ENCODE results near the gene UBE2D4.

Gene UBE2D4

DNA sequence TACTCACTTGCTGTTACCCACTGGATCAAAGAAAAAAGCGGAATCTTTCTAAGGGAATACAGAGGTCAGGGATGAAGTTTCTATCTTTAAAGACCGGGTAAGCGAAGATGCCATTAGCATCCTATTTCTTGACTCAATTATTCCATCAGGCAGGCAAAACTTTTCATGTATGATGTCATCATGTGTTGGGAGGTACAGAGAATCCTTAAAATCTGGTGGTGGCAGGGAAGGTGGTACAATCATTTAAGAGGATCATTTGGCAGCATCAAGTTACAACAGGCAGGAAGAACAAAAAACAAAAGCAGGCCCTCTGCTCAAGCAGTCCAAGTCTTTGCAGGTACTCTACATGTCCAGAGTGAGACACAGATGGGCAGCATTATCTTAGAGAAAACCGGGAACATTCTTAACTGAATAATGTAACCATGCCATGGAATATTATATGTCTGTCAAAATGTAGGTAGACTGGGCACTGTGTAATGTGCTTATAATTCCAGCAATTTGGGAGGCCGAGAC, 23.6 kb upstream of the UBE2D4 start:
- peaks cover 4% of the 10 kb centered on the region for H3K4me1 ChIP-seq (ENCODE audit: insufficient read depth, insufficient read length)
- no peak for TF ChIP-seq ZNF274 (IDR thresholded peaks at IDR 0.05; ENCODE audit: low read depth, low read length)
- no peak for TF ChIP-seq YY1 (IDR thresholded peaks at IDR 0.05; ENCODE audit: insufficient read depth, insufficient read length)
- TF ChIP-seq SUZ12 (IDR thresholded peaks at IDR 0.05; ENCODE audit: extremely low read depth, insufficient read depth, insufficient read length), result no peak
- H3K36me3 ChIP-seq (ENCODE audit: insufficient read depth, insufficient read length, low read length), result no peaks in the 10 kb centered on the region
- no peaks in the 10 kb centered on the region for H3K9me3 ChIP-seq (ENCODE audit: insufficient read depth, low read length)
- no peak overlapping the region for H3K4me3 ChIP-seq (ENCODE audit: insufficient read length, low read depth)
- no peak for DNase-seq (ENCODE audit: low read depth, low spot score)
- H3K9ac ChIP-seq (ENCODE audit: insufficient read length, low read depth), result no peak overlapping the region
- H3K27me3 ChIP-seq (ENCODE audit: insufficient read depth, insufficient read length), result peaks cover 2% of the 10 kb centered on the region

- Histone ChIP-seq H3K4me3 (ENCODE audit: insufficient read length, low read depth) (peak overlapping the region; percentile 25), H3K27me3 (ENCODE audit: insufficient read depth, insufficient read length) (peaks cover 14% of the 10 kb centered on the region), H3K9me3 (ENCODE audit: insufficient read depth, low read length) (no peaks in the 10 kb centered on the region), H3K9ac (ENCODE audit: insufficient read length, low read depth) (no peak overlapping the region), H3K36me3 (ENCODE audit: insufficient read depth, insufficient read length, low read length) (no peaks in the 10 kb centered on the region), H3K4me1 (ENCODE audit: insufficient read depth, insufficient read length) (peaks cover 4% of the 10 kb centered on the region)
- DNase-seq (ENCODE audit: low read depth, low spot score), result no peak
- TF ChIP-seq SUZ12 (IDR thresholded peaks at IDR 0.05; ENCODE audit: extremely low read depth, insufficient read depth, insufficient read length) (no peak), ZNF274 (IDR thresholded peaks at IDR 0.05; ENCODE audit: low read depth, low read length) (no peak), YY1 (IDR thresholded peaks at IDR 0.05; ENCODE audit: insufficient read depth, insufficient read length) (no peak)
Observed at GRCh38 chr7:43904533-43905208, 21.6 kb upstream of the UBE2D4 start.

- no peak for DNase-seq (ENCODE audit: low read depth, low spot score)
- peaks cover 14% of the 10 kb centered on the region for H3K27me3 ChIP-seq (ENCODE audit: insufficient read depth, insufficient read length)
- peaks cover 4% of the 10 kb centered on the region for H3K4me1 ChIP-seq (ENCODE audit: insufficient read depth, insufficient read length)
- H3K4me3 ChIP-seq (ENCODE audit: insufficient read length, low read depth), result peak overlapping the region; percentile 55
- no peaks in the 10 kb centered on the region for H3K36me3 ChIP-seq (ENCODE audit: insufficient read depth, insufficient read length, low read length)
- H3K9me3 ChIP-seq (ENCODE audit: insufficient read depth, low read length), result no peaks in the 10 kb centered on the region
- H3K9ac ChIP-seq (ENCODE audit: insufficient read length, low read depth), result peak overlapping the region; percentile 9
- TF ChIP-seq YY1 (IDR thresholded peaks at IDR 0.05; ENCODE audit: insufficient read depth, insufficient read length) (no peak), ZNF274 (IDR thresholded peaks at IDR 0.05; ENCODE audit: low read depth, low read length) (no peak), SUZ12 (IDR thresholded peaks at IDR 0.05; ENCODE audit: extremely low read depth, insufficient read depth, insufficient read length) (no peak)
Observed at GRCh38 chr7:43905209-43905946, 20.9 kb upstream of the UBE2D4 start.

DNA sequence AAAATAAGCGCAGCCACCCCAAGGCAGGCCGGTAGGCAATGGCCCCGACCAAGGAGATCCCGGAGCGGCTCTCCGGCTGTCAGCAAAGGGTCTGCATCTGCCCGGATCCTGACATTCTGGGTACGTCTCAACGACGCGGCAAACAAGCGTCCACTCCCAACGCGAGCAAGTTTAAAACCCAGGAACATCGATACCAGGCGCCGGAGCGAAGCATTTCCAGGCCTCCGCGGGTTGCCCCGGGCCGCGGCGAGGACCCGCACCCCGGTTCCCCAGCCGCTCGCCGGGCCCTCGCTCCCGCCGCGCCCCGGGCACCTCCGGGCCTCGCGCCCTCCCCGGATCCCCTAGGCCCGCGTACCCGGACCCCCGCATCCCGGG, 20.3 kb upstream of the UBE2D4 start:
- TF ChIP-seq ZNF274 (IDR thresholded peaks at IDR 0.05; ENCODE audit: low read depth, low read length) (no peak), SUZ12 (IDR thresholded peaks at IDR 0.05; ENCODE audit: extremely low read depth, insufficient read depth, insufficient read length) (no peak), YY1 (IDR thresholded peaks at IDR 0.05; ENCODE audit: insufficient read depth, insufficient read length) (no peak)
- Histone ChIP-seq H3K27me3 (ENCODE audit: insufficient read depth, insufficient read length) (peaks cover 14% of the 10 kb centered on the region), H3K9ac (ENCODE audit: insufficient read length, low read depth) (peak overlapping the region; percentile 78), H3K36me3 (ENCODE audit: insufficient read depth, insufficient read length, low read length) (no peaks in the 10 kb centered on the region), H3K4me1 (ENCODE audit: insufficient read depth, insufficient read length) (peaks cover 4% of the 10 kb centered on the region), H3K4me3 (ENCODE audit: insufficient read length, low read depth) (peak overlapping the region; percentile 55), H3K9me3 (ENCODE audit: insufficient read depth, low read length) (no peaks in the 10 kb centered on the region)
- DNase-seq (ENCODE audit: low read depth, low spot score), result no peak

- no peaks in the 10 kb centered on the region for H3K9me3 ChIP-seq (ENCODE audit: insufficient read depth, low read length)
- H3K27me3 ChIP-seq (ENCODE audit: insufficient read depth, insufficient read length), result peaks cover 14% of the 10 kb centered on the region
- no peak for DNase-seq (ENCODE audit: low read depth, low spot score)
- peak within 1 kb of the TSS; percentile 78 for H3K9ac ChIP-seq (ENCODE audit: insufficient read length, low read depth)
- no peaks in the 10 kb centered on the region for H3K36me3 ChIP-seq (ENCODE audit: insufficient read depth, insufficient read length, low read length)
- no peak for TF ChIP-seq SUZ12 (IDR thresholded peaks at IDR 0.05; ENCODE audit: extremely low read depth, insufficient read depth, insufficient read length)
- H3K4me3 ChIP-seq (ENCODE audit: insufficient read length, low read depth), result peak within 1 kb of the TSS; percentile 55
- no peaks in the 10 kb centered on the region for H3K4me1 ChIP-seq (ENCODE audit: insufficient read depth, insufficient read length)
Observed at GRCh38 chr7:43906331-43907010, 19.8 kb upstream of the UBE2D4 start, which contains the start of gene URGCP. Gene URGCP (minus strand): TSS chr7:43906596. CDS start chr7:43906575, 21 bp downstream.

- DNase-seq (ENCODE audit: low read depth, low spot score), result no peak
- Histone ChIP-seq H3K4me1 (ENCODE audit: insufficient read depth, insufficient read length) (peaks cover 3% of the 10 kb centered on the region), H3K4me3 (ENCODE audit: insufficient read length, low read depth) (no peak overlapping the region), H3K9me3 (ENCODE audit: insufficient read depth, low read length) (peaks cover 13% of the 10 kb centered on the region; the same call in 1 of the 2 replicates), H3K9ac (ENCODE audit: insufficient read length, low read depth) (no peak overlapping the region), H3K27me3 (ENCODE audit: insufficient read depth, insufficient read length) (no peaks in the 10 kb centered on the region), H3K36me3 (ENCODE audit: insufficient read depth, insufficient read length, low read length) (peaks cover 8% of the 10 kb centered on the region)
- TF ChIP-seq SUZ12 (IDR thresholded peaks at IDR 0.05; ENCODE audit: extremely low read depth, insufficient read depth, insufficient read length), result no peak
- TF ChIP-seq ZNF274 (IDR thresholded peaks at IDR 0.05; ENCODE audit: low read depth, low read length), result no peak
- no peak for TF ChIP-seq YY1 (IDR thresholded peaks at IDR 0.05; ENCODE audit: insufficient read depth, insufficient read length)
Observed at GRCh38 chr7:43914795-43915194, 11.4 kb upstream of the UBE2D4 start.

- Histone ChIP-seq H3K9ac (ENCODE audit: insufficient read length, low read depth) (no peak overlapping the region), H3K4me1 (ENCODE audit: insufficient read depth, insufficient read length) (peaks cover 3% of the 10 kb centered on the region), H3K4me3 (ENCODE audit: insufficient read length, low read depth) (no peak overlapping the region), H3K36me3 (ENCODE audit: insufficient read depth, insufficient read length, low read length) (peaks cover 8% of the 10 kb centered on the region), H3K27me3 (ENCODE audit: insufficient read depth, insufficient read length) (no peaks in the 10 kb centered on the region), H3K9me3 (ENCODE audit: insufficient read depth, low read length) (peaks cover 13% of the 10 kb centered on the region; the same call in 1 of the 2 replicates)
- TF ChIP-seq SUZ12 (IDR thresholded peaks at IDR 0.05; ENCODE audit: extremely low read depth, insufficient read depth, insufficient read length) (no peak), ZNF274 (IDR thresholded peaks at IDR 0.05; ENCODE audit: low read depth, low read length) (no peak), YY1 (IDR thresholded peaks at IDR 0.05; ENCODE audit: insufficient read depth, insufficient read length) (no peak)
- no peak for DNase-seq (ENCODE audit: low read depth, low spot score)
Observed at GRCh38 chr7:43915907-43916306, 10.3 kb upstream of the UBE2D4 start.

Data from NT2/D1 (cell line).